Fibroblast of lung (primary cell): ENCODE data around the gene LRMDA. TPM values are rescaled to one million over a fixed set of nuclear protein-coding genes. Genes with fewer than 3 reads are reported as not detected.

ENCODE experiments used
- DNase-seq, 2 donors: peaks; one replicate each; pipeline versions ENCODE4 v3.0.0 to v3.0.0-alpha.2; 2010; ENCODE audit warnings: low read depth in 2 of 2
- H2AFZ ChIP-seq: 2 replicates; pipeline ENCODE4 v1.5.1; 2012; ENCODE audit warnings: low read length, control low read depth, inconsistent platforms
- H3K27ac ChIP-seq: 2 replicates; pipeline ENCODE4 v1.5.1; 2011; ENCODE audit warnings: low read length, control low read depth; ENCODE audit not compliant: insufficient read depth
- H3K27me3 ChIP-seq: 2 replicates; pipeline ENCODE4 v1.5.1; 2011; ENCODE audit warnings: mild to moderate bottlenecking, low read length; ENCODE audit not compliant: control insufficient read depth, insufficient read depth
- H3K36me3 ChIP-seq: 2 replicates; pipeline ENCODE4 v1.5.1; 2011; ENCODE audit warnings: low read length; ENCODE audit not compliant: control insufficient read depth, insufficient read depth
- H3K4me1 ChIP-seq: 2 replicates; pipeline ENCODE4 v1.5.1; 2011; ENCODE audit warnings: low read length; ENCODE audit not compliant: control insufficient read depth, insufficient read depth; ENCODE audit errors: extremely low read depth
- H3K4me2 ChIP-seq: 2 replicates; pipeline ENCODE4 v1.5.1; 2011; ENCODE audit warnings: low read length, control low read depth; ENCODE audit not compliant: insufficient read depth; ENCODE audit errors: extremely low read depth
- H3K4me3 ChIP-seq, 4 experiments: fragments of 200-600 bp in 1 of 4; sonication (generic) in 1 of 4; replicated peaks in 1 of 4; 2 replicates each; pipeline ENCODE4 v1.5.1; 2011 to 2016; ENCODE audit warnings: low read length in 4 of 4, low read depth in 3 of 4, mild to moderate bottlenecking in 3 of 4, control low read depth in 2 of 4, inconsistent platforms in 1 of 4, mixed read lengths in 1 of 4; ENCODE audit not compliant: insufficient read depth in 1 of 4; ENCODE audit errors: control extremely low read depth in 1 of 4
- H3K79me2 ChIP-seq: 2 replicates; pipeline ENCODE4 v1.5.1; 2012; ENCODE audit warnings: mild to moderate bottlenecking, low read length, inconsistent platforms; ENCODE audit not compliant: control insufficient read depth, insufficient read depth
- H3K9ac ChIP-seq: 2 replicates; pipeline ENCODE4 v1.5.1; 2011; ENCODE audit warnings: mild to moderate bottlenecking, low read length, control low read depth; ENCODE audit not compliant: insufficient read depth
- H3K9me3 ChIP-seq: 2 replicates; pipeline ENCODE4 v1.5.1; 2012; ENCODE audit warnings: low read depth, low read length; ENCODE audit not compliant: control insufficient read depth, insufficient read depth
- H4K20me1 ChIP-seq: 2 replicates; pipeline ENCODE4 v1.5.1; 2011; ENCODE audit warnings: low read length; ENCODE audit not compliant: control insufficient read depth, insufficient read depth; ENCODE audit errors: extremely low read depth
- CTCF ChIP-seq, 2 donors: IDR thresholded peaks in 1 of 2; conservative IDR thresholded peaks in 1 of 2; 1 replicate in 1 of 2; 2 replicates in 1 of 2; pipeline ENCODE4 v1.5.1; 2011 to 2012; ENCODE audit warnings: low read length in 2 of 2, control low read depth in 1 of 2, inconsistent platforms in 1 of 2, low read depth in 1 of 2, mild to moderate bottlenecking in 1 of 2
- EZH2 ChIP-seq: IDR thresholded peaks from 2 replicates; pipeline ENCODE4 v1.5.1; 2012; ENCODE audit warnings: low read length, control low read depth, mild to moderate bottlenecking; ENCODE audit errors: missing control alignments
- polyA plus RNA-seq, 2 donors: library from polyadenylated mRNA; depleted of rRNA in 1 of 2; stranded (reverse) in 1 of 2; unstranded in 1 of 2; fragments of >200 nt; gene quantifications; 2 replicates each; pipeline ENCODE4 v1.2.1, GENCODE V29; 2011 to 2012; ENCODE audit warnings: missing spikeins in 1 of 2
- total RNA-seq: library from RNA; depleted of rRNA; stranded (reverse); fragments of >200 nt; gene quantifications from 2 replicates; pipeline ENCODE4 v1.2.1, GENCODE V29; 2014

The LRMDA gene
- total and polyA plus RNA-seq, 2 donors (not counting 1 experiment from before 2014, with no cell fraction given): 1.7 to 2.0 TPM

DNA sequence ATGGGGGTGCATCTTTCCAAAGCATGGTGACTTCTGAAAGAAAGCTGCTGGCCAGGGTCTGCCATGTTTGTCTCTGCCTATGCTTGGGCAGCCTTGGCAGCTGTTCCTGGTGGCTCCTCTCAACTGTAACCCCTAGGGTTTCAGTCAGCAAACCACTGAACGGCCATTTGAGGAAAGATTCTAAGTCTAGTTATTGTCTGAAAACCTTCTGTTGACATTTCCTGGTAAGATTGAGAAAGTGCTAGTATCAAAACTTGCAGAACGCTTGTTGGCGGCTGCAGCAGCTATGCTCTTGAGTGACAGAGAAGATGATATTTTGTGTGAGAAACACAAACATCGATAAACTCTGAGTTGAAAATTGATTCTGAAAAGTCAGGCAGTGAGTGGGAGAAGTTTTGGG, 523.1 kb downstream of the LRMDA start:
- Histone ChIP-seq H3K27ac (no peak overlapping the region), H3K27me3 (peaks cover 3% of the 10 kb centered on the region), H3K9ac (no peak overlapping the region), H2AFZ (no peak overlapping the region), H4K20me1 (no peaks in the 10 kb centered on the region), H3K9me3 (no peaks in the 10 kb centered on the region), H3K4me1 (peaks cover 3% of the 10 kb centered on the region), H3K4me3 (no peak overlapping the region), H3K36me3 (no peaks in the 10 kb centered on the region), H3K4me2 (no peak overlapping the region), H3K79me2 (no peaks in the 10 kb centered on the region)
- no peak for DNase-seq
- TF ChIP-seq EZH2 (no peak), CTCF (conservative IDR thresholded peaks at IDR 0.05 in 1 of 2, IDR thresholded peaks at IDR 0.05 in 1 of 2; ENCODE audit: low read depth in 1 of 2, low read length in 2 of 2) (no peak)

GRCh38 chr10:75955973-75956502, 524.6 kb downstream of the LRMDA start:
- Histone ChIP-seq H3K79me2 (no peaks in the 10 kb centered on the region), H2AFZ (no peak overlapping the region), H4K20me1 (no peaks in the 10 kb centered on the region)

GRCh38 chr10:75956624-75957023, 525.2 kb downstream of the LRMDA start:
- peak; percentile 17 to 44 for DNase-seq
- no peak overlapping the region for H2AFZ ChIP-seq
- no peak overlapping the region for H3K9ac ChIP-seq
- H3K27me3 ChIP-seq: peaks cover 3% of the 10 kb centered on the region
- H3K79me2 ChIP-seq: no peaks in the 10 kb centered on the region
- H3K4me1 ChIP-seq: peaks cover 3% of the 10 kb centered on the region
- TF ChIP-seq EZH2: no peak
- TF ChIP-seq CTCF (conservative IDR thresholded peaks at IDR 0.05 in 1 of 2, IDR thresholded peaks at IDR 0.05 in 1 of 2; ENCODE audit: low read depth in 1 of 2, low read length in 2 of 2): no peak
- H3K9me3 ChIP-seq: no peaks in the 10 kb centered on the region
- no peak overlapping the region for H3K4me2 ChIP-seq
- no peaks in the 10 kb centered on the region for H3K36me3 ChIP-seq
- no peak overlapping the region for H3K27ac ChIP-seq
- H4K20me1 ChIP-seq: no peaks in the 10 kb centered on the region
- no peak overlapping the region for H3K4me3 ChIP-seq

More at GRCh38 chr10:75955973-75956502, 524.6 kb downstream of the LRMDA start:
- no peak for DNase-seq
- no peak overlapping the region for H3K4me2 ChIP-seq
- H3K36me3 ChIP-seq: no peaks in the 10 kb centered on the region
- H3K9me3 ChIP-seq: no peaks in the 10 kb centered on the region
- H3K27me3 ChIP-seq: peaks cover 3% of the 10 kb centered on the region
- TF ChIP-seq EZH2 (no peak), CTCF (conservative IDR thresholded peaks at IDR 0.05 in 1 of 2, IDR thresholded peaks at IDR 0.05 in 1 of 2; ENCODE audit: low read depth in 1 of 2, low read length in 2 of 2) (no peak)
- no peak overlapping the region for H3K4me3 ChIP-seq
- H3K9ac ChIP-seq: no peak overlapping the region
- no peak overlapping the region for H3K27ac ChIP-seq
- H3K4me1 ChIP-seq: peaks cover 3% of the 10 kb centered on the region
